HFFc6 (cell line): ENCODE data around the gene INPPL1. TPM values are rescaled to one million over a fixed set of nuclear protein-coding genes. Genes with fewer than 3 reads are reported as not detected.

Experiments
- DNase-seq: peaks from one replicate; pipeline ENCODE4 v3.0.0-alpha.2; 2018
- H3K27ac Mint-ChIP-seq: 2 replicates; pipeline ENCODE4 v1.8.0; 2020; ENCODE audit warnings: mild to moderate bottlenecking, mixed read lengths
- H3K27me3 Mint-ChIP-seq: 2 replicates; pipeline ENCODE4 v1.8.0; 2021; ENCODE audit warnings: mild to moderate bottlenecking, moderate library complexity, mixed read lengths; ENCODE audit not compliant: insufficient read depth
- H3K36me3 Mint-ChIP-seq: 2 replicates; pipeline ENCODE4 v1.8.0; 2021; ENCODE audit warnings: low read depth, mixed read lengths
- H3K4me1 Mint-ChIP-seq: 2 replicates; pipeline ENCODE4 v1.8.0; 2020; ENCODE audit warnings: low read depth, mixed read lengths
- H3K4me3 Mint-ChIP-seq: 2 replicates; pipeline ENCODE4 v1.8.0; 2020; ENCODE audit warnings: mild to moderate bottlenecking, moderate library complexity, mixed read lengths
- H3K9me3 Mint-ChIP-seq: 2 replicates; pipeline ENCODE4 v1.8.0; 2020; ENCODE audit warnings: mild to moderate bottlenecking, mixed read lengths
- CTCF ChIP-seq: fragments of 200-600 bp; sonication (generic); IDR thresholded peaks from 2 replicates; pipeline ENCODE4 v1.5.0; 2021; ENCODE audit warnings: antibody characterized with exemption, mild to moderate bottlenecking
- total RNA-seq, 6 experiments: library from RNA; stranded (reverse); fragmentation: NEBNext Ultra II Directional; extraction: Animal tissue kit (Norgen Biotek cat#: 25700); gene quantifications; 2 replicates in 1 of 6; 3 replicates in 5 of 6; pipeline ENCODE4 v1.2.3, GENCODE V29; 2021

INPPL1 gene
- total RNA-seq, 6 experiments from 2014 or later = 181 to 228 (median 212) TPM

- no peak for DNase-seq
- Mint-ChIP-seq H3K9me3 (no peaks in the 10 kb centered on the region), H3K27ac (no peak overlapping the region), H3K4me3 (no peak overlapping the region), H3K4me1 (peaks cover 14% of the 10 kb centered on the region; the same call in 1 of the 2 replicates), H3K36me3 (peaks cover 29% of the 10 kb centered on the region), H3K27me3 (no peaks in the 10 kb centered on the region)
- no peak for TF ChIP-seq CTCF
These were observed 4.3 kb downstream of the INPPL1 start for GRCh38 chr11:72228844-72229231.

GRCh38 chr11:72229336-72229924, 4.9 kb downstream of the INPPL1 start:
- no peak for TF ChIP-seq CTCF
- Mint-ChIP-seq H3K27ac (no peak overlapping the region), H3K4me3 (no peak overlapping the region), H3K27me3 (no peaks in the 10 kb centered on the region), H3K36me3 (peaks cover 35% of the 10 kb centered on the region), H3K4me1 (peaks cover 14% of the 10 kb centered on the region; the same call in 1 of the 2 replicates), H3K9me3 (no peaks in the 10 kb centered on the region)
- no peak for DNase-seq

- Mint-ChIP-seq H3K36me3 (peaks cover 36% of the 10 kb centered on the region), H3K4me1 (peaks cover 13% of the 10 kb centered on the region; the same call in 1 of the 2 replicates), H3K4me3 (no peak overlapping the region), H3K9me3 (no peaks in the 10 kb centered on the region), H3K27me3 (no peaks in the 10 kb centered on the region), H3K27ac (no peak overlapping the region)
- TF ChIP-seq CTCF = no peak
- DNase-seq = no peak
These were observed 5.6 kb downstream of the INPPL1 start for GRCh38 chr11:72229925-72230763.

- Mint-ChIP-seq H3K36me3 (peaks cover 32% of the 10 kb centered on the region), H3K4me3 (no peak overlapping the region), H3K4me1 (peaks cover 6% of the 10 kb centered on the region; the same call in 1 of the 2 replicates), H3K27me3 (no peaks in the 10 kb centered on the region), H3K27ac (no peak overlapping the region), H3K9me3 (no peaks in the 10 kb centered on the region)
- TF ChIP-seq CTCF = no peak
- no peak for DNase-seq
These were observed 6.3 kb downstream of the INPPL1 start for GRCh38 chr11:72230764-72231365.

- no peak overlapping the region; the same call in 1 of the 2 replicates for H3K27ac Mint-ChIP-seq
- peaks cover 32% of the 10 kb centered on the region for H3K36me3 Mint-ChIP-seq
- TF ChIP-seq CTCF = no peak
- H3K4me1 Mint-ChIP-seq = no peaks in the 10 kb centered on the region; the same call in 1 of the 2 replicates
- no peak overlapping the region for H3K4me3 Mint-ChIP-seq
- no peaks in the 10 kb centered on the region; the same call in 1 of the 2 replicates for H3K27me3 Mint-ChIP-seq
- no peak for DNase-seq
- no peaks in the 10 kb centered on the region for H3K9me3 Mint-ChIP-seq
These were observed 7.1 kb downstream of the INPPL1 start for GRCh38 chr11:72231396-72232259.
